Tibial nerve (tissue), 4 donors: ENCODE results near the gene WBP1. TPM values are rescaled to one million over a fixed set of nuclear protein-coding genes. Genes with fewer than 3 reads are reported as not detected.
A peak's percentile ranks its signal among the peaks of the same experiment; 100 is the strongest.

Source experiments
- DNase-seq, 2 donors: peaks; one replicate each; pipeline ENCODE4 v3.0.0-alpha.2; 2019; ENCODE audit warnings: low spot score in 2 of 2
- H3K27ac ChIP-seq, 4 donors: fragments of 200-600 bp; sonication (generic) in 3 of 4; one replicate each; pipeline ENCODE4 v1.5.1; 2017 to 2019; ENCODE audit warnings: mild to moderate bottlenecking in 1 of 4
- H3K27me3 ChIP-seq, 2 donors: fragments of 200-600 bp; sonication (generic) in 1 of 2; one replicate each; pipeline versions ENCODE4 v1.5.1 to v1.6.0; 2017 to 2019
- H3K36me3 ChIP-seq, 3 donors: fragments of 200-600 bp; sonication (generic); one replicate each; pipeline ENCODE4 v1.5.1; 2018 to 2019
- H3K4me1 ChIP-seq, 4 donors: fragments of 200-600 bp; sonication (generic) in 3 of 4; one replicate each; pipeline ENCODE4 v1.5.1; 2017 to 2019
- H3K4me3 ChIP-seq, 4 donors: fragments of 200-600 bp; sonication (generic) in 3 of 4; one replicate each; pipeline ENCODE4 v1.5.1; 2017 to 2019; ENCODE audit warnings: mild to moderate bottlenecking in 1 of 4, moderate library complexity in 1 of 4
- H3K9me3 ChIP-seq, 4 donors: fragments of 200-600 bp; sonication (generic) in 3 of 4; one replicate each; pipeline ENCODE4 v1.5.1; 2017 to 2019
- CTCF ChIP-seq, 5 experiments: fragments of 200-600 bp in 3 of 5; fragments of 450-650 bp in 2 of 5; sonication (generic) in 3 of 5; IDR thresholded peaks; one replicate each; pipeline ENCODE4 v1.5.1; 2016 to 2019; ENCODE audit warnings: antibody characterized with exemption in 5 of 5, mild to moderate bottlenecking in 3 of 5, moderate library complexity in 2 of 5
- EP300 ChIP-seq, 2 donors: sonication (generic); formaldehyde crosslinking; IDR thresholded peaks; one replicate each; pipeline ENCODE4 v1.6.1; 2017; ENCODE audit warnings: antibody characterized with exemption in 2 of 2, mild to moderate bottlenecking in 1 of 2
- POLR2A ChIP-seq, 2 donors: fragments of 450-650 bp; IDR thresholded peaks; one replicate each; pipeline ENCODE4 v1.6.1; 2017; ENCODE audit warnings: antibody characterized with exemption in 2 of 2, mild to moderate bottlenecking in 2 of 2, moderate library complexity in 2 of 2
- whole genome bisulfite sequencing, 2 donors: methylation state at CpG; one replicate each; pipeline ENCODE4 v1.1.5; 2018; 5-methylcytosine and 5-hydroxymethylcytosine counted together
- total RNA-seq, 4 donors: library from RNA; depleted of rRNA; stranded (reverse); fragments of >200 nt; gene quantifications; one replicate each; pipeline ENCODE4 v1.1.0, GENCODE V29; 2016

Gene WBP1
- total RNA-seq, 4 donors from 2014 or later, result 35.7 to 84.6 (median 69.0) TPM

DNA sequence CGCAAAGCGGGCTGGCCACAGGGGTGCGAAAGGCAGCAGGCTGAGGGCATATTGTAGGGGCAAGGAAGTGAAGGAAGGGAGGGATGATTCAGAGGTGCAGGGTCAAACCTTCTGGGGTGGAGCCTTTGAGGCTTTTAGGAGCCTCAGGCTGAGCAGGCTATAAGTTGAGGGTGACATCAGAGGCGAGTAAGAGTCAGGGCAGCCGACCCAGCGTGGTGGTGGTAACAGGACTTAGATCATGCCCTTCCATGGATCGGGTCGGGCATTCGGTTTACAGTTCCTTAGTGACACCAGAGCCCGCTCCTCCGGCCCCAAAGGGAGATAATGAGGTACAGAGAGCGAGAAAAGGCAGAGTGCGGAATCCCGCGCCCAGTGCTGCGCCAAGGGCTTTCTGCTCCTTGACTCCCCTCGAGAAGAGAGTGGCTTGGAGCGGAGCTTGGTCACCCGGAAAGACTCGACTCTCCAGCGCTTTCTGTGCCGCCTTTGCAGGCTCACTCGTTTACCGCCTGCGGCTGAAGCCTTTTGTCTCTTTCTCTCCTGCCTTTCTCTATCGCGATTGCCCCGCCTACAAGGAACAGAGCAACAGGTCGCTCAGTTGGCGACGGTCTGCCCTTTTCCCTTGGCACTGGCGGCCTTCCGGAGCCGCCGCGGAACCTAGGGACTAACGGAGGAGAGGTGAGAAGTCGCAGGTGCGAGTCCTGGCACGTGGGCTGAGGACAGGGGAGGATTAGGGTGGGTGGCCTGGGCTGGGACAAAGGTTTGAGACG, 40.4 kb downstream of the WBP1 start:
- TF ChIP-seq CTCF (IDR thresholded peaks at IDR 0.05) (no peak), EP300 (IDR thresholded peaks at IDR 0.05) (no peak), POLR2A (IDR thresholded peaks at IDR 0.05) (no peak)
- no peak for DNase-seq

DNA sequence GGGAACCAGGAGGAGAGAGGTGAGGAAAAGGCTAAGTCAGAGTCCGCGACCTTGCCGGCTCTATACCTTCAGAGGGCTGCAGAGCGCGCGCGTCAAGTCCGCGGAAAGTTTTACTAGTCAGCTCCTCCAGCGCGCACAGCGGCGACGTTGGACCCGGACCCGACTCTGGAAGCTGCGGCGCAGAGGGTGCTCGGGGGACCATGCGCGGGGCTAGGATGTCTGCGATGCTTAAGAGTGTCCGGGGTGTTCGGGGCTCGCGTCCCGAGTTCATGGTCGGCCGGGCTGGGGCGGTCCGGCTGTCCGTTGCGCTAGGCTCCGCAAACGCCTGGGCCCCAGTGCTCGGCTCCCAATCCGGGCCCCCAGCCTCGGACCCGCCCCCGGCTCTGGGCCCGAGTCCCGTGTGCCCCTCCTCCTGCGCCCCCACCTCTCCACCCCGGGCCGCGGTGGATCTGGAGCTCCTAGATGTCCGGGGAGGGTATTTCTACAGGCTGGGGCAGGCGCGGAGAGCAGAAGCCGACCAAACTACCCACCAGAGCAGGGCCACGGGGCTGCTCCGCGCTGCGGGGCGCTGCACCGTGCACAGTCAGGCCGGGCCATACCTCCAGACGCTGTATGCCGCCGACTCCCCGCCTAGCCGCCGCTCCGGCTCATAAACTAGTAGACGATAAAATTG, 41.2 kb downstream of the WBP1 start, which contains the start of gene LBX2:
LBX2 (minus strand) TSS at position 337 of the 673 bp plus-strand sequence; CDS start at position 271, 66 bp downstream.
- WGBS, 2 donors, result 0 to 5% methylated on average over 14 to 36 of the region's 65 CpGs
- H3K27ac ChIP-seq, result no peak within 1 kb of the TSS
- no peaks in the 10 kb centered on the region for H3K9me3 ChIP-seq
- peak within 1 kb of the TSS; percentile 5 to 43 (median 28) for H3K4me3 ChIP-seq
- no peak for DNase-seq
- H3K4me1 ChIP-seq, result peaks cover 0 to 57% (median 28%) of the 10 kb centered on the region in 4 donors
- H3K36me3 ChIP-seq, result peaks cover 0 to 6% (median 0%) of the 10 kb centered on the region in 3 donors
- peaks cover 0 to 56% of the 10 kb centered on the region in 2 donors for H3K27me3 ChIP-seq
- TF ChIP-seq POLR2A (IDR thresholded peaks at IDR 0.05) (no peak), CTCF (IDR thresholded peaks at IDR 0.05) (no peak), EP300 (IDR thresholded peaks at IDR 0.05) (no peak)

More for the DNA sequence above, 40.4 kb downstream of the WBP1 start:
- no peak overlapping the region for H3K27ac ChIP-seq
- no peaks in the 10 kb centered on the region for H3K9me3 ChIP-seq
- H3K36me3 ChIP-seq, result peaks cover 0 to 10% (median 0%) of the 10 kb centered on the region in 3 donors
- WGBS, 2 donors, result 1 to 3% methylated on average over 40 to 41 of the region's 41 CpGs
- peaks cover 0 to 56% of the 10 kb centered on the region in 2 donors for H3K27me3 ChIP-seq
- peak overlapping the region; percentile 5 to 43 (median 28) for H3K4me3 ChIP-seq
- H3K4me1 ChIP-seq, result peaks cover 0 to 50% (median 25%) of the 10 kb centered on the region in 4 donors

- H3K27ac ChIP-seq, result no peak overlapping the region
- H3K4me3 ChIP-seq, result no peak overlapping the region
- H3K4me1 ChIP-seq, result peaks cover 0 to 64% (median 28%) of the 10 kb centered on the region in 4 donors
- 48 to 58% methylated on average over 14 to 15 of the region's 15 CpGs for WGBS, 2 donors
- peaks cover 0 to 10% (median 0%) of the 10 kb centered on the region in 3 donors for H3K36me3 ChIP-seq
- TF ChIP-seq POLR2A (IDR thresholded peaks at IDR 0.05) (no peak), CTCF (IDR thresholded peaks at IDR 0.05) (no peak), EP300 (IDR thresholded peaks at IDR 0.05) (no peak)
- no peak for DNase-seq
- H3K27me3 ChIP-seq, result peaks cover 0 to 56% of the 10 kb centered on the region in 2 donors
- no peaks in the 10 kb centered on the region for H3K9me3 ChIP-seq
Observed at GRCh38 chr2:74499940-74500577, 41.8 kb downstream of the WBP1 start.

- H3K27me3 ChIP-seq, result peaks cover 0 to 56% of the 10 kb centered on the region in 2 donors
- H3K4me1 ChIP-seq, result peaks cover 0 to 69% (median 30%) of the 10 kb centered on the region in 4 donors
- H3K36me3 ChIP-seq, result peaks cover 0 to 15% (median 0%) of the 10 kb centered on the region in 3 donors
Observed at GRCh38 chr2:74500578-74500946, 42.3 kb downstream of the WBP1 start.

More at GRCh38 chr2:74500578-74500946, 42.3 kb downstream of the WBP1 start:
- DNase-seq, result no peak
- Histone ChIP-seq H3K27ac (no peak overlapping the region), H3K9me3 (no peaks in the 10 kb centered on the region), H3K4me3 (no peak overlapping the region)
- TF ChIP-seq EP300 (IDR thresholded peaks at IDR 0.05) (no peak), CTCF (IDR thresholded peaks at IDR 0.05) (no peak)
